ENCODE results near the gene GALNT13.
A peak's percentile ranks its signal among the peaks of the same experiment; 100 is the strongest.

The GALNT13 gene

DNA sequence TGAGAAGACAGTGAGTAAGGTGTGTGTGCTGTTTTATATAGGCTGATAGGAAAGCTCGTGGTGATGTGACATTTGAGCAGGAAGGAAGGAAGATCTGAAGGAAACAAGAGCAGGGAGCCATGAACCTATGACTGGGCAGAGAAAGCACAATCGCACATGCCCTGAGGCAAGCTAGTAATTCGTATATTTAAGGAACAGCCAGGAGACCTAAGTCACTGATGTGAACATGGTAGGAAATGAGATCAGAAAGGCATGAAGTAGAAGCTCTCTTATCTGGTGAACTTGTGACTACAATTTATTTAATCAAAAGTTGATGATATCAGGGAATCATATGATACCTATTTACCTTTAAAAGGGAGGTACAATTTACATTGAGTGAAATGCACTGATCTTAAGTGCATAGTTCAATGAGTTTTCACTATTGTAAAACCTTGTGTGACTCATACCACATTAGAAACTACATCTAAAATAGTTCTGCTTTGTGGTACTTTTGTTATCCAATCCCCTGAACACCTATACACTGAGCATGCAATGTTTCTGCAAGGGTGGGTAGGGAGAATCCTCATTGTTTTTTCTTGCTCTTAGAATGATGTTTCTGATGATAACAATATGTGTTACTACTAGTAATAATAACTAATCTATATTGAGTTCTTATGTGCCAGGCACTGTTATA, 67.5 kb downstream of the GALNT13 start:
- H3K4me1 ChIP-seq (ENCODE audit: control insufficient read depth in 5 of 5, insufficient read depth in 5 of 5, low read length in 5 of 5), result peaks cover 0 to 14% (median 0%) of the 10 kb centered on the region in 5 donors
- H3K27me3 ChIP-seq (ENCODE audit: control insufficient read depth in 5 of 5, insufficient read depth in 4 of 5, low read length in 5 of 5), result no peaks in the 10 kb centered on the region
- no peak overlapping the region for H3K9ac ChIP-seq (ENCODE audit: low read length in 5 of 5)
- no peak overlapping the region for H3K27ac ChIP-seq (ENCODE audit: low read depth, low read length)
- H3K4me3 ChIP-seq (ENCODE audit: low read depth in 1 of 5, low read length in 5 of 5), result no peak overlapping the region
- H3K9me3 ChIP-seq (ENCODE audit: control insufficient read depth in 5 of 5, low read length in 5 of 5), result no peaks in the 10 kb centered on the region
- H3K36me3 ChIP-seq (ENCODE audit: control insufficient read depth in 5 of 5, insufficient read depth in 5 of 5, low read length in 5 of 5), result no peaks in the 10 kb centered on the region

DNA sequence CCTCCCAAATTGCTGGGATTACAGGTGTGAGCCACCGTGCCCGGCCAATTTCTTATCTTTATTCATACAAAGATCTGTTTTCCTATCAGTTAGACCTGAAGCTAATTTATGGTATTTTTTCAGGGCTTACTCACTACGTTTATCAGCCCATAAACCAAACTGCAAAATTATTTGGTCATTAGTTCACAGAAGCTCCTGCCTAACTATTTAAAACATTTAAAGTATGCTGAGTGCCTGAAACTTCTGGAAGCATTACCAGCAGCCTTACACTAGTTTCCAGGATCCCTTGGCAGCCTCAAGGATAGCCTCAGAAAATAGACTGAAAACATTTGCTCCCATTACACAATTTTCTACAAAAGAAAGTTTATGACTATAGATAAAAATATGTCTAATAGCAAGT, 68.8 kb downstream of the GALNT13 start:
- Histone ChIP-seq H3K4me1 (ENCODE audit: control insufficient read depth in 5 of 5, insufficient read depth in 5 of 5, low read length in 5 of 5) (peaks cover 0 to 14% (median 0%) of the 10 kb centered on the region in 5 donors), H3K4me3 (ENCODE audit: low read depth in 1 of 5, low read length in 5 of 5) (no peak overlapping the region), H3K9me3 (ENCODE audit: control insufficient read depth in 5 of 5, low read length in 5 of 5) (no peaks in the 10 kb centered on the region), H3K27ac (ENCODE audit: low read depth, low read length) (peak overlapping the region; percentile 63), H3K9ac (ENCODE audit: low read length in 5 of 5) (no peak overlapping the region), H3K36me3 (ENCODE audit: control insufficient read depth in 5 of 5, insufficient read depth in 5 of 5, low read length in 5 of 5) (no peaks in the 10 kb centered on the region), H3K27me3 (ENCODE audit: control insufficient read depth in 5 of 5, insufficient read depth in 4 of 5, low read length in 5 of 5) (no peaks in the 10 kb centered on the region)

DNA sequence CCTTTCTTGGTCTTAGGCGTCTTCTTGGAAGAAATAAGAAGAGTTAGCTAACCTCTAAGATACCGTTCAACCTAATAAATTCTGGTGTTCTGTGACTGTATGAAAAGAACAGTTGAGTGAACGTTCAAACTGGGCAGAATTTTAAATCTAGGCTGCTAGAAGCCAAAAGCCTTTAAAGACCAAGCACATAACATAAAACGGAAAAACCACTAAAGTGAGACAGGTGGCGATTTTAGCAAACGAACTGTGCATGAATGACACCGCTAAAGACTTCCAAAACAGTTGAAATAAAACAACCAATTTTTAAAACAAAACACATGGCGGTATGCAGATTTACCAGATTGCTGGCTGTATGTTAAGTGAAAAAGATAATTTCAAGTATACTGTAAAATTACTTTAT, 73.1 kb downstream of the GALNT13 start:
- no peak overlapping the region for H3K9ac ChIP-seq (ENCODE audit: low read length in 5 of 5)
- H3K4me3 ChIP-seq (ENCODE audit: low read depth in 1 of 5, low read length in 5 of 5), result no peak overlapping the region
- no peaks in the 10 kb centered on the region for H3K36me3 ChIP-seq (ENCODE audit: control insufficient read depth in 5 of 5, insufficient read depth in 5 of 5, low read length in 5 of 5)
- no peak overlapping the region for H3K27ac ChIP-seq (ENCODE audit: low read depth, low read length)
- H3K9me3 ChIP-seq (ENCODE audit: control insufficient read depth in 5 of 5, low read length in 5 of 5), result no peaks in the 10 kb centered on the region
- no peaks in the 10 kb centered on the region for H3K27me3 ChIP-seq (ENCODE audit: control insufficient read depth in 5 of 5, insufficient read depth in 4 of 5, low read length in 5 of 5)
- peaks cover 0 to 13% (median 0%) of the 10 kb centered on the region in 5 donors for H3K4me1 ChIP-seq (ENCODE audit: control insufficient read depth in 5 of 5, insufficient read depth in 5 of 5, low read length in 5 of 5)

DNA sequence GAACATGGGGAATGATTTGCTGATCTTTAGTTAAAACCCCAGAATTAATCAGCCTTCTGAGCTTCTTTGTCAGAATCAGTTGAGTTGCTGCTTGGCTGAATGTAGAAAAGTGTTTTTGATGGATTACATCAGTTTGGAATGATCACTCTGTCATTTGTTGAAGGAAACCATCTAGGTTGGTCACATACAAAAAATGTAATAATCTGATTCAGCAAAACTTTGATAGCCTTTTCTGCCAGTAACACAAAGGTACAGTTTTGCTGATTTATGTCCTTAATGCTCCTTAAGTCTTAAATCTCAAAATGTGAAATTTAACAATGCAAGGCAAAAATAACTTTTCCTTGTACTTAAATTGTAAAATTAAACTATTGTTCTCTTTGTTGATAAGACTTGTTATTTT, 74.3 kb downstream of the GALNT13 start:
- no peaks in the 10 kb centered on the region for H3K36me3 ChIP-seq (ENCODE audit: control insufficient read depth in 5 of 5, insufficient read depth in 5 of 5, low read length in 5 of 5)

DNA sequence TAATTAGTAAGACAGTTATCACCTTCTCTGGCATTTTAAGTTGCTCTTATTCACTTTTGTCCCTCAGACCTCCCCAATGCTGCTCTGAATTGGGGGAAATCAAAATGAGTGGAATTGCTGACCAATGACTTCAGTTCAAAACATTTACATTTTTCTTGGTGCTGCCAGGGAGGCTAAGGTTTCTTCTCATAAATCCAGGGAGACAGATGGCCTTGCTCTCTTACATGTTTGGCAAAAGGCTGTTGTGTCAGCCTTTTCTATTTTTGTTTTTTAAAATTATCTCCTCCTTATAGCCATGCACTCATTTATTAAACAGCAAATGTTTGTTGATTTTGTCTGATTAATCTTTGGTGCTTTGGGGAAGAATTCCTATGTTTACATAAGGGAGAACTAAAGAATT, 82.0 kb downstream of the GALNT13 start:
- Histone ChIP-seq H3K27me3 (ENCODE audit: control insufficient read depth in 5 of 5, insufficient read depth in 4 of 5, low read length in 5 of 5) (no peaks in the 10 kb centered on the region), H3K9ac (ENCODE audit: low read length in 5 of 5) (no peak overlapping the region), H3K9me3 (ENCODE audit: control insufficient read depth in 5 of 5, low read length in 5 of 5) (peaks cover 0 to 3% (median 0%) of the 10 kb centered on the region in 5 donors), H3K36me3 (ENCODE audit: control insufficient read depth in 5 of 5, insufficient read depth in 5 of 5, low read length in 5 of 5) (no peaks in the 10 kb centered on the region), H3K4me3 (ENCODE audit: low read depth in 1 of 5, low read length in 5 of 5) (no peak overlapping the region), H3K27ac (ENCODE audit: low read depth, low read length) (no peak overlapping the region), H3K4me1 (ENCODE audit: control insufficient read depth in 5 of 5, insufficient read depth in 5 of 5, low read length in 5 of 5) (peaks cover 0 to 6% (median 0%) of the 10 kb centered on the region in 5 donors)

More for the DNA sequence above, 74.3 kb downstream of the GALNT13 start:
- no peak overlapping the region for H3K4me3 ChIP-seq (ENCODE audit: low read depth in 1 of 5, low read length in 5 of 5)
- H3K27ac ChIP-seq (ENCODE audit: low read depth, low read length), result no peak overlapping the region
- H3K9me3 ChIP-seq (ENCODE audit: control insufficient read depth in 5 of 5, low read length in 5 of 5), result no peaks in the 10 kb centered on the region
- H3K27me3 ChIP-seq (ENCODE audit: control insufficient read depth in 5 of 5, insufficient read depth in 4 of 5, low read length in 5 of 5), result no peaks in the 10 kb centered on the region
- H3K4me1 ChIP-seq (ENCODE audit: control insufficient read depth in 5 of 5, insufficient read depth in 5 of 5, low read length in 5 of 5), result peaks cover 0 to 4% (median 0%) of the 10 kb centered on the region in 5 donors
- no peak overlapping the region for H3K9ac ChIP-seq (ENCODE audit: low read length in 5 of 5)

DNA sequence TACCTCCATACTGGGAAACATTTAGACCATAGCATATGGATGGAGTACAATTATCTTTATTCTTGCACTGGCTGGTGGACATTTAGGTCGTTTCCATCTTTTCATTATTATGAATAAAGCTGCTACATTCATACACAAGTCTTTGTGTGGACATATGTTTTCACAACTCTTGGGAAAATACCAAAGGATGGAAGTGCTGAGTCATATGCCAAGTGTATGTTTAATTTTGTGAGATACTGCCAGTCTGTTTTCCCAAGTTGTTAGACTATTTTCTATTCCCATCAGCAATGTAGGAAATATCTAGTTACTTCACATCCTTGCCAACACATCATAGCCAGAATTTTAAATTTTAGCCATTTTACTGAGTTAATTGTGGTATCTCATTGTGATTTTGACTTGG, 91.5 kb downstream of the GALNT13 start:
- H3K4me3 ChIP-seq (ENCODE audit: low read depth in 1 of 5, low read length in 5 of 5), result no peak overlapping the region
- no peak overlapping the region for H3K9ac ChIP-seq (ENCODE audit: low read length in 5 of 5)
- H3K4me1 ChIP-seq (ENCODE audit: control insufficient read depth in 5 of 5, insufficient read depth in 5 of 5, low read length in 5 of 5), result no peaks in the 10 kb centered on the region
- no peaks in the 10 kb centered on the region for H3K36me3 ChIP-seq (ENCODE audit: control insufficient read depth in 5 of 5, insufficient read depth in 5 of 5, low read length in 5 of 5)
- no peaks in the 10 kb centered on the region for H3K27me3 ChIP-seq (ENCODE audit: control insufficient read depth in 5 of 5, insufficient read depth in 4 of 5, low read length in 5 of 5)
- peaks cover 0 to 9% (median 0%) of the 10 kb centered on the region in 5 donors for H3K9me3 ChIP-seq (ENCODE audit: control insufficient read depth in 5 of 5, low read length in 5 of 5)
- H3K27ac ChIP-seq (ENCODE audit: low read depth, low read length), result no peak overlapping the region

DNA sequence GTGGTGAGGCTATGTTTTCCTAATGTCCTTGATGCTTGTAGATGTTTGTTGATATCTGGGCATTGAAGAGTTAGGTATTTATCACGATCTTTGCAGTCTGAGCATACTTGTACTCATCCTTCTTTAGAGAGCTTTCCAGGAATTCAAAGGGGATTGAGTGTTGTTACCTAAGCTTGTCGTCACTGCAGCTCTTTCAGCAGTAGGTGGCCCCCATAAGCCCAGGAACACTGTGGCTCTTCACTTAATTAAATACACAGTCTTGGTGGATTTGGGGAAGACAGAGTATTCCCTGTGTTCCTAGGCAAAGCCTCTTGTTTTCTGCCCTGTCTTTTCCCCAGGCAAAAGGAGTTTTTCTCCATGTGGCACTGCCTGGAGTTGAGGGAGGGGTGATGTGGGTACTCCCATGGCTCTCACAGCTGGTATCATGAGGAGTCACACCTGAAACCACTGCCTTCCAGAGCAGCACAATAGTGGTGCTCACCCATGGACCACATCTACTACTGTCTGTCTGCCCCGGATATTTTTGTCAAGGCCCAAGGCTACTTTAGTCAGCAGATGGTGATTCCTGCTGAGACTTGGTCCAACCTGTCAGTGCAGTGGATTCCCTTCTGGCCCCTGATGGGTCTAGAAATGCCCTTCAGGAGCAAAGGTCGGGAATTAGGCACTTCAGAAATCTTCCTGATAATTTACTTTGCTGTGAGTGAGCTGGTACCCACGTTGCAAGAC, 95.7 kb downstream of the GALNT13 start:
- no peaks in the 10 kb centered on the region for H3K9me3 ChIP-seq (ENCODE audit: control insufficient read depth in 5 of 5, low read length in 5 of 5)
- no peaks in the 10 kb centered on the region for H3K27me3 ChIP-seq (ENCODE audit: control insufficient read depth in 5 of 5, insufficient read depth in 4 of 5, low read length in 5 of 5)
- H3K36me3 ChIP-seq (ENCODE audit: control insufficient read depth in 5 of 5, insufficient read depth in 5 of 5, low read length in 5 of 5), result no peaks in the 10 kb centered on the region
- no peaks in the 10 kb centered on the region for H3K4me1 ChIP-seq (ENCODE audit: control insufficient read depth in 5 of 5, insufficient read depth in 5 of 5, low read length in 5 of 5)
- H3K27ac ChIP-seq (ENCODE audit: low read depth, low read length), result no peak overlapping the region
- no peak overlapping the region for H3K4me3 ChIP-seq (ENCODE audit: low read depth in 1 of 5, low read length in 5 of 5)
- H3K9ac ChIP-seq (ENCODE audit: low read length in 5 of 5), result no peak overlapping the region

DNA sequence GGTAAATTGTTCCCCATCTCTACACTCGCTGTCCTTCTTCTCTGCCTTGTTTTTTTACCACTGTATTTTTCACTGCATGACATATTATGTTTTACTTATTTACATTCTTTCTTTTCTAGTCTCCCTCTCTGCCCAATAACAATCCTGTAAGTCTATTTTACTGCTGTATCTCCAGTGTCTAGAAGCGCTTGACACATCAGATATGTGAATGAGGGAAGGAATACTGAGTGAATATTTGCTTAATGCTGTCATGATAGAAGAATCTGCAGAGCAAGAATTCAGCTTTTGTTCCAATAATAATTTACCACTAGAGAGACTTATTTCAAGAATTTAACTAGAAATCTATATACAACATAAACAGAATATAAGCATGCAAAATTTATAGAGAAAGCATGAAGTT, 99.5 kb downstream of the GALNT13 start:
- H3K36me3 ChIP-seq (ENCODE audit: control insufficient read depth in 5 of 5, insufficient read depth in 5 of 5, low read length in 5 of 5), result no peaks in the 10 kb centered on the region
- H3K9ac ChIP-seq (ENCODE audit: low read length in 5 of 5), result no peak overlapping the region
- no peak overlapping the region for H3K27ac ChIP-seq (ENCODE audit: low read depth, low read length)
- no peak overlapping the region for H3K4me3 ChIP-seq (ENCODE audit: low read depth in 1 of 5, low read length in 5 of 5)
- H3K9me3 ChIP-seq (ENCODE audit: control insufficient read depth in 5 of 5, low read length in 5 of 5), result no peaks in the 10 kb centered on the region
- no peaks in the 10 kb centered on the region for H3K27me3 ChIP-seq (ENCODE audit: control insufficient read depth in 5 of 5, insufficient read depth in 4 of 5, low read length in 5 of 5)
- H3K4me1 ChIP-seq (ENCODE audit: control insufficient read depth in 5 of 5, insufficient read depth in 5 of 5, low read length in 5 of 5), result no peaks in the 10 kb centered on the region

DNA sequence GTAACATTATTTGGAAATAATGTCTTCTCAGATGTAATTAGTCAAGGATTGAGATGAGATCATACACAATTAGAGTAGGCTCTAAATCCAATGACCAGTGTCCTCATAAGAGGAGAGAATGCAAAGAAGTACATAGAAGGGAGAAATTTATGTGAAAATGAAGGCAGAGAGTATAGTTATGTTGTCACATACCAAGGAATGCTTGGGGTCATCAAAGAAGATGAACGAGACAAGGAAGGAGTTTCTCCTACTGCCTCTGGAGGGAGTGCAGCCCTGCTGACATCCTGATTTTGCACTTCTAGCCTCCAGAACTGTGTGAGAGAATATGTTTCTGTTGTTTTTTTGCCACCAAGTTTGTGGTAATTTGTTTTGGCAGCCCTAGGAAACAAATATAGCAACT, 100.1 kb downstream of the GALNT13 start:
- no peak overlapping the region for H3K27ac ChIP-seq (ENCODE audit: low read depth, low read length)
- H3K9ac ChIP-seq (ENCODE audit: low read length in 5 of 5), result no peak overlapping the region
- H3K4me1 ChIP-seq (ENCODE audit: control insufficient read depth in 5 of 5, insufficient read depth in 5 of 5, low read length in 5 of 5), result no peaks in the 10 kb centered on the region
- no peak overlapping the region for H3K4me3 ChIP-seq (ENCODE audit: low read depth in 1 of 5, low read length in 5 of 5)
- H3K27me3 ChIP-seq (ENCODE audit: control insufficient read depth in 5 of 5, insufficient read depth in 4 of 5, low read length in 5 of 5), result no peaks in the 10 kb centered on the region
- H3K9me3 ChIP-seq (ENCODE audit: control insufficient read depth in 5 of 5, low read length in 5 of 5), result no peaks in the 10 kb centered on the region
- no peaks in the 10 kb centered on the region for H3K36me3 ChIP-seq (ENCODE audit: control insufficient read depth in 5 of 5, insufficient read depth in 5 of 5, low read length in 5 of 5)

DNA sequence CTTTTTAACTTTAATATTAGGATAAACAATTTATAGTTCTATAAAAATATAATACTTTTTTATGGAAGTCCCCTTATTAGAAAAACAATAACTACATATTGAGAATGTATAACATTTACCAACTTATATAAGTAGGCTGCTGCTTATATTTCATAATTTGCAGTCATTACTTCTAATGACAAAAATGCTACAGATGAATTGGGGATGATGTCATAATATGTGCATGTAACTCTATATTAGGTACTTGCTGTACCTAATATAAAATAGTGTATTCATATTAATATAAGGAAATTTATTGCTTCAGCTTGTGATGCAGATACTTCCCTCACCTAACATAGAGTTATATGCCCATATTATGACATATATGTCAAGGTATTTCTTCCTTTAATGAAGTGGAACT, 100.7 kb downstream of the GALNT13 start:
- H3K4me3 ChIP-seq (ENCODE audit: low read depth in 1 of 5, low read length in 5 of 5), result no peak overlapping the region
- H3K4me1 ChIP-seq (ENCODE audit: control insufficient read depth in 5 of 5, insufficient read depth in 5 of 5, low read length in 5 of 5), result no peaks in the 10 kb centered on the region
- no peaks in the 10 kb centered on the region for H3K9me3 ChIP-seq (ENCODE audit: control insufficient read depth in 5 of 5, low read length in 5 of 5)

More for the DNA sequence above, 100.7 kb downstream of the GALNT13 start:
- no peaks in the 10 kb centered on the region for H3K27me3 ChIP-seq (ENCODE audit: control insufficient read depth in 5 of 5, insufficient read depth in 4 of 5, low read length in 5 of 5)
- no peak overlapping the region for H3K27ac ChIP-seq (ENCODE audit: low read depth, low read length)
- H3K9ac ChIP-seq (ENCODE audit: low read length in 5 of 5), result no peak overlapping the region
- no peaks in the 10 kb centered on the region for H3K36me3 ChIP-seq (ENCODE audit: control insufficient read depth in 5 of 5, insufficient read depth in 5 of 5, low read length in 5 of 5)
